Activated CD4-positive, alpha-beta T cell treated with anti-CD3 and anti-CD28 coated beads, Interleukin-2, amount 50 U/mL, for 24 hours (primary cell): ENCODE data around the gene KIAA0825.
A peak's percentile ranks its signal among the peaks of the same experiment; 100 is the strongest.
"Not testable (repeated sequence)": the region's sequence is repeated elsewhere in the genome, so short reads cannot be mapped to it uniquely, and the experiment has no call there.

Experiments used
- DNase-seq, 2 donors: peaks; one replicate each; pipeline ENCODE4 v3.0.0-alpha.2; 2020; ENCODE audit warnings: low read depth in 1 of 2, low spot score in 1 of 2

Gene KIAA0825

GRCh38 chr5:94575196-94575595 is 43.2 kb downstream of the KIAA0825 start:
- no peak for DNase-seq

DNA sequence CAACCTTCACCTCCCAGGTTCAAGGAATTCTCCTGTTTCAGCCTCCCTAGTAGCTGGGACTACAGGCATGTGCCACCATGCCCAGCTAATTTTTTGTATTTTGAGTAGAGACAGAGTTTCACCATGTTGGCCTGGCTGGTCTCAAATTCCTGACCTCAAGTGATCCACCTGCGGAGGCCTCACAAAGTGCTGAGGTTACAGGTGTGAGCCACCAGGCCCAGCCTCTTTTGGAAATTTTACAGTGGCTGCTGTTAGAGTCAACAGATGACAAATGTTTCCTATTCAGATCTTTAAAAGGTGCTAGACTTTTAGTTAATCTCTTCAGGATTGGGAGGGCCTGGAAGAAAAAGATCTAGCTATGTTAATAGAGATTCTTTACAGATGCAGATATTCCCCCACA is 45.1 kb downstream of the KIAA0825 start:
- DNase-seq: not testable (repeated sequence)

DNA sequence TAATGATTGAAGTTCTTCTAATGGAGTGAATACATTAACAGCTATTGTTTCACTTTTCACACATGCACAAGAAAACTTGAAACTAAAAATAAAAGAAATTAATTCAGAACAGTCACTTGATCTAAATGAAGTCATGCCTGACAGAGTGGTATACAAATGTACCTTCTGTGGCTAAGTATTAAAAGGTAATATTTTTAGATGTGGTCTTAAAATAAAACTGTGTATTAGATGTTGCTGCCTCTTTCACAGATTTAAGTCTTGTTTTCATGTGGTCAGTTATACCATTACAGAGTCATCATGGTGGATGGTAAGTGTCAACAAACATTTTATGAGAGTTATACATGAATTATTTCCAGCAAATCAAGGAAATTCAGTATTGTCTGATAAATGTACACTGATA is 47.0 kb downstream of the KIAA0825 start:
- DNase-seq: no peak

DNA sequence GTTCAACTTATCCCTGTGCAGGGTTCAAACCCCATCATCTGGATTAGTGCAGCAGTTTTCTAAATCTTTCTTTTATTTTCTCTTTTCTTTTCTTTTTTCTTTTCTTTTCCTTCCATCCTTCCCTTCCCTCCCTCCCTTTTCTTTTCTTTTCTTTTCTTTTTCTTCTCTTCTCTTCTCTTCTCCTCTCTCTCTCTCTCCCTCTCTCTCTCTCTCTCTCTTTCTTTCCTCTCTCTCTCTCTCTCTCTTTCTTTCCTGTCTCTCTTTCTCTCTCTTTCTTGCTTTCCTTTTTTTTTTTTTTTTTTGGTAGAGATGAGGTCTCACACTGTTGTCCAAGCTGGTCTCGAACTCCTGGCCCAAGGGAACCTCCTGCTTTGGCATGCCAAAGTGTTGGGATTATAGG is 53.6 kb downstream of the KIAA0825 start:
- no peak for DNase-seq

DNA sequence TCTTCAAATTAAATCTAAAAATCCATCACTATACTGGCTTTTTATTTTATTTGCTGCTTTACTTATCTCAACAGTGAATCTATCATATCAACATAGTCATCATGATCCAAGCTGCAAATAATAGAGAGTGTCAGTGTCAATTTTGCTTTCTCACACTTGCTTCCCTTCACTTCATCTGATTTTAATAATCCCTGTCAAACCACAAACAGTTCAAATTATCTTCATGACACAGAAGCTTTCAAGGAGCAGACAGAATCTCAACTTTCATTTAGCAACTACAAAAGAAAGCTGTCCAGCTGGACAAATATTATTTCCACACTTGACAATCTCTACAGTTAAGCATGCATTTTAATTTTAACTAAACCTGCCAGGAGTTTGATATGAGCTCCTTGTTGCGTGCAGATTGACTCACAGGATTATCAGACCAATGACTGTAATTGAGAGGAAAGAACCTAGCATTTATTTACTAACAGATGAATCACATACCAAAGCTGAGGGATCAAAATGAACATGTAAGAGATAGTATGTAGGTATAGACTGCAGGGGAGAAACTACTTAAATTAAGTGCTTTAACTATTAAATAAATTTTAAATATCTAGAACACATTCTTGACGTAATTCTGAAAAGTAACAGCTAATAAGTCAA is 56.0 kb downstream of the KIAA0825 start:
- DNase-seq: no peak

GRCh38 chr5:94558028-94558427 is 60.4 kb downstream of the KIAA0825 start:
- no peak for DNase-seq

DNA sequence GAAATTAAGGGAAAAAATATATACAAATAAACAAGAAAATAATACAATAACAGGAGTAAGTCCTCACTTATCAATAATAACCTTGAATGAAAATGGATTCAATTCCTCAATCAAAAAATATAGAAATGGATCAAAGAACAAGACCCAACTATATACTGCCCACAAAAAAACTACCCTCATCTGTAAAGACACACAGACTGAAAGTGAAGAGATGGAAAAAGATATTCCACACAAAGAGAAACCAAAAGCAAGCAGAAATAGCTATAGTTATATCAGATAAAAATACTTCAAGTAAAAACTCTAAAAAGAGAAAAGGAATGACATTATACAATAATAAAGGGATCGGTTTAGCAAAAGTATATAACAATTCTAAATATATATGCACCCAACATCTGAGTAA is 66.5 kb downstream of the KIAA0825 start:
- no peak for DNase-seq

DNA sequence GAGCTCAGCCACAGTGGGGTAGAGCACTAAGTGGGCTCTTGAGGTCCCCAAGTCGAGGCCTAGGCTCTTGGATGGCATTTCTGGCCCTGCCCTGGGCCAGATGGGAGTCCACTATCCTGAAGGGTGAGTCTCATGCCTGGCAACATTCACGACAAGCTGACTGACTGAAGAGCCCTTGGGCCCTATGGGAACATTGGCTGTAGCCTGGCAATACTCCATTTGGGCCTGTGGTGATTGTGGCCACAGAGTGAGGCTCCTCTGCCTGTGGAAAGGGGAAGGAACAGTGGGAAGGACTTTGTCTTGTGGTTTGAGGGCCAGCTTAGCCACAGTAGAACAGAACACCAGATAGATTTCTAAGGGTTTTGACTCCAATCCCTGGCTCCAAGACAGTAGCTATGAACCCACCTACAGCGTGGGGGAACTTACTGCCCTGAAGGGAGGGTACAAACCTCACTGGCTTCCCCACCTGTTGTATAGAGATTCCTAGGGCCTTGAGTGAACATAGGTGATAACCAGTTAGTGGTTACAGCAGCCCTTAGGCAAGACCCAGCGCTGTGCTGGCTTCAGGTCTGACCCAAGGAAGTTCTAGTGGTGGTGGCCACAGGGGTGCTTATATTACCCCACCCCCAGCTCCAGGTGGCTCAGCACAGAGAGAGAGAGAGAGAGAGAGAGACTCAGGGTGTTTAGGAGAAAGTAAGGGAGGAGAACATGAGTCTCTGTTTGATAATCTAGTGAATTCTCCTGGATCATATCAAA is 72.4 kb downstream of the KIAA0825 start:
- DNase-seq: no peak

GRCh38 chr5:94544875-94545547 is 73.4 kb downstream of the KIAA0825 start:
- DNase-seq: no peak

DNA sequence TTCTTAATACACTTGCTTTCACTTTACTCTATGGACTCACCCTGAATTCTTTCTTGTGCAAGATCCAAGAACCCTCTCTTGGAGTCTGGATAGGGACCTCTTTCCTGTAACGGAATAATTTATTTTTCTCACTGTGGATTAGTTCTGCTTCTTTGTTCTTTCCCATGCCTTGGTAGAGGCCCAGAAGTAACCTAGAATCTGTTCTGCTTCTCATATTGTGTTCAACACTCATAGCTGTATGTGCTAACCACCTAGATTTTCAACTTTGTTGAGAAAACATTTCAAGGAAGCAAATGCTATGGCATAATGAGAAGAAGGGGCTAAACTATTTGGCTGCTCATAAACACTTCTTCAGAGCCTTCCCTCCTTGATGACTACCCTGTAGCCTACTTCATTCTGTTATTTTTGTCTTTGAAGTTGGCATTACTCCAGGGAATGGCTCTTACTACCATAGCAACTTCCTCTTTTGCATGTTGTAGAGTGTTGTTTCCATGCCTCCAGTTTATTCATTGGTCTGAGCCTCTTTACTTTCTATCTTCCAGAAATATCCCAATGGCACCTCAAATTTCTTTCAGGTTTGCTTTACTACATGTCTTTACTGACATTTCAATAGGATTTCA is 74.3 kb downstream of the KIAA0825 start:
- DNase-seq: no peak

- no peak for DNase-seq
Measured at GRCh38 chr5:94540856-94541494, 77.4 kb downstream of the KIAA0825 start.

DNA sequence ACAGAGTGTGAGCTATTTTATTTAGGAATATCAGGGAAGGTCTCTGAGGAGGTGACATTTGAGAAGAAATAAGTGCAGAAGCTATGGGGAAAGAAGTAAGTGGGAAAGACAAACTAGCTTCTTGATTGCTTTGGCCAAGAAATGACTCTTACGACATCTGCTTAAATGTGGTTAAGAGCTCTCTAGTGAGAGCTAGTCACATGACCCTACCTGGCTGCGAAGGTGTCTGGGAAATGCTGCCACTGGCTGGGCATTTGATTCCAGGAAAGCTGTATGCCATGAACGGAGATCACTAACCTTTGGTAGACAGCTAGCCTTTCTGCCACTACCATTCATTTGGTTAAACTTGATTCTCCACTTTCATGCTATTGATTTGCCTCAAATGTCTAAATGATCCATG is 80.1 kb downstream of the KIAA0825 start:
- no peak for DNase-seq

DNA sequence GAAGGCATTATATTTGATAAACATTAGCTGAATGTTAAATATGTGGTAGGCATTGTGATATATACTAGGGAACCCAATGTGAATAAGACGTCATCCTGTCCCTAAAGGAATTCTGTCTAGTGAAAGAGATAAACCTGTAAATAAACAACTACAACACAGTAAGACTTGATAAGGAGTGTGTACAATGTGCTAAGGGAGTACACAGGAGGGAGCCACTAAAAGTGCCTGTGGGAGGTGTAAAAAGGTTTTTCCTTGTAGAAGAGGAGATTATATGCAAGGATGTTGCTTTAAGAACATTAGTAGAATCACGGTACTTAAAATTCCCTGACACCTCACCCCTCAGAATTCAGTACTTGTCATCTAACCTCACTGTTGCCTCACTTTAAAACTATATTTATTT is 91.7 kb downstream of the KIAA0825 start:
- no peak for DNase-seq

- peak in 1 of 2 donors; percentile 3 for DNase-seq
Measured at GRCh38 chr5:94524841-94525697, 93.3 kb downstream of the KIAA0825 start.

DNA sequence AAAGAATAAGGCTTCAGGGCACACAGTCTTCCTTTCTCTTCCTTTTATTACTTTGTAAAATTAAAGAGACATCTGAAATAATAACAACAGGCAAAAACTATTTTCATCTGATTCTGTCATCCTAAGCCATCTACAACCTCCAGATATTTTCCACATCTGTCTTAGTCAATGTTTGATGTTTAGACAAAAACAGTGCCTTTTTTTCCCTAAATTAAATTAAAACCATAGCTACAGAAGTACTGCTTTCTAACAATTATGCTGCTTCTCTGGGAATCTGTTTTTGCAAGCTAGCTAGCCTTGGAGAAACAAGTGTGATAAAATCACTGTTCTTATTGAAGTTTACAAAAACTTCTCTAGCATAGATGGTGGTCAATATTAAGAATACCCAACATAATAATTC is 95.4 kb downstream of the KIAA0825 start:
- no peak for DNase-seq

GRCh38 chr5:94522117-94522516 is 96.3 kb downstream of the KIAA0825 start:
- no peak for DNase-seq

DNA sequence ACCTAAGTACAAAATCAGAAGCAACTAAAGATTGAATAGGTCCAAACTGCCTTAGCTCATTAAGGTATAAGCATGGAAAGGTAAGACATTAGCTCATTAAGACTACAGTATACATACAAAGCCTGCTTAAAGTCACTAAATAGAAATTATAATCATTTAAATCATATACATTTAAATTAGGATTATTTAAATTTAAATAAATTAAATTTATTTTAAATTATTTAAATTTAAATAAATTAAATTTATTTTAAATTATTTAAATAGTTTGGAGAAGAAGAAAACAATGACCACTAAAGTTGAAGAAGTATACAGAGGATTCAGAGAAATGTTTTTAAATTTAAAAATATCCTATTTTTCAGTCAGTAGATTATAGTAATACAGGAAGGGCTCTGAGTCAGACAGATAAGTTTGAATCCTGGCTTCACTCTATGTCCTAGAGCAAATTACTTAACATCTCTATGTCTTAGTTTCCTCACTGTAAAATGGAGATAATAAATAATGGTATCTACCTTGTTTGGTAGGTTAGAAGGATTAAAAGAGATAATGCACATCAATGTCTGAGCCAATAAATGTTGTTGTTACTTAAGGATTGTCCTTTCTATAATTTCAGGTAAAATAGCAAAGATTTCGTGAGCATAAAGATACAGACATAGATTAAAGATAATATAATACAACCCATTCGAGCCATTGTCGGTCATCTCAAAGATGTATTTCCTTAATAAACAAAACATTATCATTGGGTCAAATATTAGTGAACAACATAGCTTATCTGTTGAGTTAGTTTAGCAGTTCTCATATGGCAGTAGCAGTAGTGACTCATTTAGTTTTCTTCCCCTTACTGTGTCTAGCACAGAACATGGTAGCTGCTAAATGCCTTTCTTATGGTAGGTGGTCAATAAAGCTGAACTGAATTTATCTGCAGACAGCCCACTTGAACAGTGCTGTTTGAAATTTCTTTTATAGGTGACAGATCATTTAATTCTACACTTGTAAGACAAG is 100.6 kb downstream of the KIAA0825 start:
- no peak for DNase-seq

DNA sequence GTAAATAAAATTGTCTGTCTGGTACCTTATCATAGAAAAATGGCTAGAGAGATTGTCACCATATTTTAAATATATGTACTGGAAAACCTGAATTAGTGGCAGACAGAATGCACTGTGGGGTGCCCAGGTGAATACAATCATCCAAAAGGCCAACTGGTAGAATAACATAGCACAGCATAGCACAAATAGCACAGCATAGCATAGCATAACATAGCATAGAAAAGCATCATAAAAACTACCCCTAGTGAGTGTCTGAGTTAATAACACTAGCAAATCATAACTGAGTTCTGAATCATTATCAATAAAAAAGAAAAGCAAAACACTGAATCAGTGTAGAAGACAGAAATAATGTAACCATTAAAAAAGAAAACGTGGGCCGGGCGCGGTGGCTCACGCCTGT is 102.3 kb downstream of the KIAA0825 start:
- no peak for DNase-seq

DNA sequence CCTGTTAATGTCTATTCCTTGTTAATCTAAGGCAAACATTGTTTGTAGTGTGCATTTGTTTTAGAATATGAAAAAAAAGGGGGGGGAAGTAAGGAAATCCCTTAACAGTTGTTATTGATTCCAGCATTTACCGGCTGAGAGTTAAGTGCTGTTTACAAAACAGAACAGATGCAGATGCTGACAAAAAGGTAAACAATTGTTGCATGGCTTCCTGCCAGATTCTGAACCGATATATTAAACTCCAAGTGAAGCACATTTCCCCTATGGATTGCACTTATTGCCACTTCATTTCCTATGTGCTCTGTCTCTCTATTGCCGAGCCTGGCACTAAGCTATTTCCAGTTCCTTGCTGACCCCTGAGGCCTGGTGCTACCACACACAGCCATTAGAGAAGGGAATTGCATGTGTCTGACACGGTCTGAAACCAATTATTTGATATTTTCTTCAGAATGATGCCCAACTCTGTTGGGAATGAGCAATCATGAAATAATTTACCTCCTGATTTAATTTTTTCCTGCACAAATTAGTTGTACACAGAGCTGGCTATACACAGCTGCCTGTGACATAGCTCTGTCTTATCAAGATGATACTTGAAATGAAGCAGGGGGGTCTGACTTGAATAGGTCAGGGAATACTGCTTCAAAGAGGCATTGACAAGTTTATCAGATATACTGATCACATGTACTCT is 109.8 kb downstream of the KIAA0825 start:
- DNase-seq: no peak
